ENCODE data around the gene DNAJC27.

The DNAJC27 gene

GRCh38 chr2:24925815-24926214, 45.9 kb downstream of the DNAJC27 start:
- no peak for DNase-seq

- DNase-seq = no peak
Measured at GRCh38 chr2:24924732-24925131, 47.0 kb downstream of the DNAJC27 start.

GRCh38 chr2:24924266-24924665, 47.5 kb downstream of the DNAJC27 start:
- DNase-seq = no peak

GRCh38 chr2:24923106-24923505, 48.6 kb downstream of the DNAJC27 start:
- DNase-seq = no peak

- DNase-seq = no peak
Measured at GRCh38 chr2:24922556-24922955, 49.2 kb downstream of the DNAJC27 start.

GRCh38 chr2:24920809-24921441, 50.8 kb downstream of the DNAJC27 start:
- peak; percentile 4 for DNase-seq

GRCh38 chr2:24920098-24920808, 51.5 kb downstream of the DNAJC27 start, which contains the start of gene ADCY3:
Gene ADCY3, minus strand, starts transcription at chr2:24920237. Its CDS starts 1,250 bp downstream, at chr2:24918987.
- peak; percentile 16 for DNase-seq

GRCh38 chr2:24919506-24920097, 52.2 kb downstream of the DNAJC27 start:
- DNase-seq = no peak

- no peak for DNase-seq
Measured at GRCh38 chr2:24919037-24919505, 52.7 kb downstream of the DNAJC27 start.

- DNase-seq = no peak
Measured at GRCh38 chr2:24918326-24919036, 53.3 kb downstream of the DNAJC27 start.

- DNase-seq = no peak
Measured at GRCh38 chr2:24917731-24918325, 53.9 kb downstream of the DNAJC27 start.

GRCh38 chr2:24917086-24917485, 54.7 kb downstream of the DNAJC27 start:
- DNase-seq = no peak

- no peak for DNase-seq
Measured at GRCh38 chr2:24915796-24916195, 56.0 kb downstream of the DNAJC27 start.

- DNase-seq = no peak
Measured at GRCh38 chr2:24915175-24915574, 56.6 kb downstream of the DNAJC27 start.

GRCh38 chr2:24914713-24915112, 57.0 kb downstream of the DNAJC27 start:
- no peak for DNase-seq

GRCh38 chr2:24913911-24914310, 57.8 kb downstream of the DNAJC27 start:
- DNase-seq = no peak

- no peak for DNase-seq
Measured at GRCh38 chr2:24912986-24913385, 58.8 kb downstream of the DNAJC27 start.

GRCh38 chr2:24912523-24912922, 59.2 kb downstream of the DNAJC27 start:
- DNase-seq = no peak

- DNase-seq = no peak
Measured at GRCh38 chr2:24910245-24910644, 61.5 kb downstream of the DNAJC27 start.

- no peak for DNase-seq
Measured at GRCh38 chr2:24909555-24910177, 62.1 kb downstream of the DNAJC27 start.

GRCh38 chr2:24908461-24908901, 63.3 kb downstream of the DNAJC27 start:
- no peak for DNase-seq

GRCh38 chr2:24907116-24907515, 64.6 kb downstream of the DNAJC27 start:
- no peak for DNase-seq

All from kidney glomerular epithelial cell (primary cell).